WTC11 (cell line): ENCODE measurements around the gene CHML.

Experiments
- CTCF ChIP-seq: fragments of 200-600 bp; IDR thresholded peaks from 2 replicates; pipeline ENCODE4 v1.8.0; 2022; ENCODE audit warnings: antibody characterized with exemption
- KAT7 ChIP-seq: sonication (generic); formaldehyde crosslinking; IDR thresholded peaks from 2 replicates; pipeline ENCODE4 v1.8.1; 2023; ENCODE audit warnings: missing genetic modification reagents, mild to moderate bottlenecking, borderline replicate concordance
- MAX ChIP-seq: sonication (generic); formaldehyde crosslinking; IDR thresholded peaks from 2 replicates; pipeline ENCODE4 v1.8.0; 2022; ENCODE audit warnings: mild to moderate bottlenecking, missing genetic modification reagents
- TF ChIP-seq, protein P1 (sequence below): sonication (generic); formaldehyde crosslinking; IDR thresholded peaks from 2 replicates; pipeline ENCODE4 v1.8.0; 2022; ENCODE audit warnings: mild to moderate bottlenecking, missing genetic modification reagents
- TF ChIP-seq, protein P2 (sequence below): sonication (generic); formaldehyde crosslinking; IDR thresholded peaks from 2 replicates; pipeline ENCODE4 v1.8.1; 2023; ENCODE audit warnings: mild to moderate bottlenecking, moderate library complexity, missing genetic modification reagents

DNA sequence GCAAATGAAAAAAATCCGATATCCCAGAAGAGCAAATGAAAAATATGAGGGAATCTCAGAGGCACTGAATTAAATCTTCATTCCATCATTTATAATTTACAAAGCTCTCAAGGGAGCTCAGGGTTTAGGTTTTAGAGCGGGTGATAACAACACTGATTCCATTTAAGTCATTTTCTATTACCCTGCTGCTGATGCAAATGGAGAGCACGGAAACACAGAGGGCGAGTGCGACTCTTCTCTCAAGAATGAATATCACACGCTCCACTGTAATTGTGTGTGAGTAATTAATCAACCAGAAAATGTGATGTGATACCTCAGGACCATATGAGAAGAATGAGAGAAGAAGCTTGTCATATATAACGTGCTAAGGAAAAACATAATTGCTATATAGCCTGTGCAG lies 22.7 kb downstream of the CHML start:
- TF ChIP-seq KAT7 (CRISPR knock-in tag) = no peak
- no peak for TF ChIP-seq MAX (CRISPR knock-in tag)
- TF ChIP-seq CTCF = no peak
- TF ChIP-seq, protein P1, sequence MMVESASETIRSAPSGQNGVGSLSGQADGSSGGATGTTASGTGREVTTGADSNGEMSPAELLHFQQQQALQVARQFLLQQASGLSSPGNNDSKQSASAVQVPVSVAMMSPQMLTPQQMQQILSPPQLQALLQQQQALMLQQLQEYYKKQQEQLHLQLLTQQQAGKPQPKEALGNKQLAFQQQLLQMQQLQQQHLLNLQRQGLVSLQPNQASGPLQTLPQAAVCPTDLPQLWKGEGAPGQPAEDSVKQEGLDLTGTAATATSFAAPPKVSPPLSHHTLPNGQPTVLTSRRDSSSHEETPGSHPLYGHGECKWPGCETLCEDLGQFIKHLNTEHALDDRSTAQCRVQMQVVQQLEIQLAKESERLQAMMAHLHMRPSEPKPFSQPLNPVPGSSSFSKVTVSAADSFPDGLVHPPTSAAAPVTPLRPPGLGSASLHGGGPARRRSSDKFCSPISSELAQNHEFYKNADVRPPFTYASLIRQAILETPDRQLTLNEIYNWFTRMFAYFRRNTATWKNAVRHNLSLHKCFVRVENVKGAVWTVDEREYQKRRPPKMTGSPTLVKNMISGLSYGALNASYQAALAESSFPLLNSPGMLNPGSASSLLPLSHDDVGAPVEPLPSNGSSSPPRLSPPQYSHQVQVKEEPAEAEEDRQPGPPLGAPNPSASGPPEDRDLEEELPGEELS (CRISPR knock-in tag) = no peak
- TF ChIP-seq, protein P2, sequence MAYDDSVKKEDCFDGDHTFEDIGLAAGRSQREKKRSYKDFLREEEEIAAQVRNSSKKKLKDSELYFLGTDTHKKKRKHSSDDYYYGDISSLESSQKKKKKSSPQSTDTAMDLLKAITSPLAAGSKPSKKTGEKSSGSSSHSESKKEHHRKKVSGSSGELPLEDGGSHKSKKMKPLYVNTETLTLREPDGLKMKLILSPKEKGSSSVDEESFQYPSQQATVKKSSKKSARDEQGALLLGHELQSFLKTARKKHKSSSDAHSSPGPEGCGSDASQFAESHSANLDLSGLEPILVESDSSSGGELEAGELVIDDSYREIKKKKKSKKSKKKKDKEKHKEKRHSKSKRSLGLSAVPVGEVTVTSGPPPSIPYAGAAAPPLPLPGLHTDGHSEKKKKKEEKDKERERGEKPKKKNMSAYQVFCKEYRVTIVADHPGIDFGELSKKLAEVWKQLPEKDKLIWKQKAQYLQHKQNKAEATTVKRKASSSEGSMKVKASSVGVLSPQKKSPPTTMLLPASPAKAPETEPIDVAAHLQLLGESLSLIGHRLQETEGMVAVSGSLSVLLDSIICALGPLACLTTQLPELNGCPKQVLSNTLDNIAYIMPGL (CRISPR knock-in tag) = no peak
